Activated CD8-positive, alpha-beta T cell treated with anti-CD3 and anti-CD28 coated beads for 36 hours (primary cell): ENCODE measurements around the gene PRDM5. TPM values are rescaled to one million over a fixed set of nuclear protein-coding genes. Genes with fewer than 3 reads are reported as not detected.

Experiments used
- ATAC-seq: fragments of 200-7000 bp; cut with Tn5 transposase; one replicate; pipeline ENCODE4 v1.10.0; 2021; ENCODE audit warnings: mild to moderate bottlenecking, moderate library complexity
- CTCF ChIA-PET: fragments of 350-600 bp; sonication (Branson Sonifier 250); formaldehyde crosslinking; loops from one replicate; lab custom pipeline; 2021; ENCODE audit warnings: antibody characterized with exemption; lab: Charles Lee
- POLR2A ChIA-PET: fragments of 350-600 bp; sonication (Branson Sonifier 250); formaldehyde crosslinking; loops from one replicate; lab custom pipeline; 2021; ENCODE audit warnings: antibody characterized with exemption; lab: Charles Lee
- DNase-seq: peaks from one replicate; pipeline ENCODE4 v3.0.0-alpha.2; 2020
- H3K27ac Mint-ChIP-seq: one replicate; pipeline ENCODE4 v1.8.0; 2021; ENCODE audit warnings: mild to moderate bottlenecking, mixed read lengths
- H3K27me3 Mint-ChIP-seq: one replicate; pipeline ENCODE4 v1.8.0; 2021; ENCODE audit warnings: mixed read lengths
- H3K36me3 Mint-ChIP-seq: one replicate; pipeline ENCODE4 v1.8.0; 2021; ENCODE audit warnings: low read depth, mixed read lengths
- H3K4me1 Mint-ChIP-seq: one replicate; pipeline ENCODE4 v1.8.0; 2021; ENCODE audit warnings: low read depth, mixed read lengths
- H3K4me3 Mint-ChIP-seq: one replicate; pipeline ENCODE4 v1.8.0; 2021; ENCODE audit warnings: mild to moderate bottlenecking, moderate library complexity, mixed read lengths
- H3K9me3 Mint-ChIP-seq: one replicate; pipeline ENCODE4 v1.8.0; 2021; ENCODE audit warnings: mixed read lengths
- intact Hi-C: fragments of 100-400 bp; cut with micrococcal nuclease; formaldehyde crosslinking; loops from one replicate; pipeline ENCODE4 v1.10.0; 2022
- total RNA-seq, 2 experiments: library from RNA; stranded (reverse); gene quantifications; one replicate each; pipeline ENCODE4 v1.2.3, GENCODE V29; 2021
- TF ChIP-seq, protein P1 (sequence below): fragments of 200-600 bp; IDR thresholded peaks from one replicate; pipeline ENCODE4 v1.8.0; 2022; ENCODE audit warnings: antibody characterized with exemption, mild to moderate bottlenecking

Gene PRDM5
- total RNA-seq, 2 experiments from 2014 or later: 0.51 to 0.52 TPM

DNA sequence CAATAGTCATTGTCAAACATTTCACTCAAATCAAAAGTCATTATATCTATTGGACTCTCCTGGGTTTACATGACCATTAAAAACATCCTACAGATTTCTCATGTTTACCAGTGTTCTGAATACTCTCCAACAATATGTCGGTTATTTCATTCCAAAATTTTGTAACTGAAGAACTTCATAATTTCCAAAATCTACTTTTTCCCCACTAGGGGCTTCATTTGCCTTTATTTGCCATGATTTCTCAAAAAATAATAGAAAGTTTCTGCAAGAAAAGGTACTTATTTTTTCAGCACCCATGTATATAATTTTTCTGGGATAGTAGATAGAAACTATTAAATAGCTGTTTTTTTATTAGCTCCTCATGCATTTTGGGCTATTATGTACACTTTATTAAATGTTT, 49.0 kb downstream of the PRDM5 start:
- Mint-ChIP-seq H3K27ac (no peak overlapping the region), H3K4me1 (no peaks in the 10 kb centered on the region), H3K9me3 (no peaks in the 10 kb centered on the region), H3K36me3 (peaks cover under 1% of the 10 kb centered on the region), H3K27me3 (no peaks in the 10 kb centered on the region), H3K4me3 (no peak overlapping the region)
- no peak for DNase-seq
- TF ChIP-seq, protein P1, sequence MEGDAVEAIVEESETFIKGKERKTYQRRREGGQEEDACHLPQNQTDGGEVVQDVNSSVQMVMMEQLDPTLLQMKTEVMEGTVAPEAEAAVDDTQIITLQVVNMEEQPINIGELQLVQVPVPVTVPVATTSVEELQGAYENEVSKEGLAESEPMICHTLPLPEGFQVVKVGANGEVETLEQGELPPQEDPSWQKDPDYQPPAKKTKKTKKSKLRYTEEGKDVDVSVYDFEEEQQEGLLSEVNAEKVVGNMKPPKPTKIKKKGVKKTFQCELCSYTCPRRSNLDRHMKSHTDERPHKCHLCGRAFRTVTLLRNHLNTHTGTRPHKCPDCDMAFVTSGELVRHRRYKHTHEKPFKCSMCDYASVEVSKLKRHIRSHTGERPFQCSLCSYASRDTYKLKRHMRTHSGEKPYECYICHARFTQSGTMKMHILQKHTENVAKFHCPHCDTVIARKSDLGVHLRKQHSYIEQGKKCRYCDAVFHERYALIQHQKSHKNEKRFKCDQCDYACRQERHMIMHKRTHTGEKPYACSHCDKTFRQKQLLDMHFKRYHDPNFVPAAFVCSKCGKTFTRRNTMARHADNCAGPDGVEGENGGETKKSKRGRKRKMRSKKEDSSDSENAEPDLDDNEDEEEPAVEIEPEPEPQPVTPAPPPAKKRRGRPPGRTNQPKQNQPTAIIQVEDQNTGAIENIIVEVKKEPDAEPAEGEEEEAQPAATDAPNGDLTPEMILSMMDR: no peak
- ChIA-PET POLR2A (no interaction called here), CTCF (no interaction called here)
- no peak for ATAC-seq
- intact Hi-C loops: no loop called here

- DNase-seq: no peak
- H3K4me3 Mint-ChIP-seq: no peak overlapping the region
- H3K9me3 Mint-ChIP-seq: no peaks in the 10 kb centered on the region
- no peaks in the 10 kb centered on the region for H3K27me3 Mint-ChIP-seq
- ChIA-PET POLR2A (no interaction called here), CTCF (no interaction called here)
- H3K4me1 Mint-ChIP-seq: no peaks in the 10 kb centered on the region
- no peaks in the 10 kb centered on the region for H3K36me3 Mint-ChIP-seq
- no peak overlapping the region for H3K27ac Mint-ChIP-seq
- ATAC-seq: no peak
- intact Hi-C loops: no loop called here
- TF ChIP-seq, protein P1: no peak
These were observed 51.4 kb downstream of the PRDM5 start for GRCh38 chr4:120871173-120871572.

DNA sequence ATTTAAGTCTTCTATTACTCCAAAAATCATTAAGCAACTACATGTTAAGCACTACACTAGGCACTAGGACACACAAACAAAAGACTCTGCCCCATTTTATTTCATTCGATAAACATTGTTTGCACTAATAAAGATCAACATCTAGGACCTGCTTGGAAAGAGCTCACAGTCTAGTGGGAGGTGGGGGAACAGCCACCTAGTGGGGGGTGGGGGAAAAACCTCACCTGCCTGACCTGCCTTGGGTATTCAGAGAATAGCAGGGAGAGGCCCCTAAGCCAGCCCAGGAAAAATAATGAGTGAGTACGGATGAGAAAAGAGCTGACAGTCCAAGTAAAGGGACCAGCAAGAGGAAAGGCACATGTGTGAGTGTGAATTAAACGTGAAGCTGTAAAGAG, 52.2 kb downstream of the PRDM5 start:
- Mint-ChIP-seq H3K4me3 (no peak overlapping the region), H3K27me3 (no peaks in the 10 kb centered on the region), H3K27ac (no peak overlapping the region), H3K4me1 (no peaks in the 10 kb centered on the region), H3K36me3 (no peaks in the 10 kb centered on the region), H3K9me3 (no peaks in the 10 kb centered on the region)
- CTCF ChIA-PET: no interaction called here
- TF ChIP-seq, protein P1: peak; percentile 20
- no peak for DNase-seq
- no peak for ATAC-seq
- POLR2A ChIA-PET: no interaction called here
- intact Hi-C loops: no loop called here

DNA sequence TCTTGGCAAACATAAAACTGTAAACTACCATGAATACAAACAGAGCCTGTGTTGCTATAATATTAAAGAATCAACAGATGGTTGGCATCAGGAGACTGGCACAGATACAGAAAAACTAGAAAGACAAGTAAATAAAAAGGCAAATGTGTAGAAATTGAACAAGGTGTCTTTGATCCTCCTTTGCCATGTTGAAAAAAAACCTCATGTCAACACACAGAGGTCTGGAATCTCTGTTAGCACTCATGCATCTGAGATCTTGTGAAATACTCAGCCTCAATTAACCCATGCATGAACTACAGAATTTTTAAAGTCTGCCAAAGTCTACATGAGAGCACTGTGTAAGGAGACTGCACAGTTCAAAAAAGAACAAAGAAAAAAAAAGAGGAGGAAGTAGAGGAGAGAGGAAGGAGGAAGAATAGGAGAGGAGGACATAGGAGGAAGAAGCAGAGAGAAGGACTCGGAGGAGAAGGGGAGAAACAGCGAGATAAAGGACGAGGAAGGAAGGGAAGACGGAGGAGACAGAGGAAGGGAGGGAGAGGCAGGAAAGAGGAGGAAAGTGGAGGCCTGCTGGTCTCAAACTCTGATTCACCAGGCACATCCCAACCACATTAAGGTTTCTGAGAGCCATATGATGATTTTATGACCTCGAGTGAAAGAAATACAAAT, 52.8 kb downstream of the PRDM5 start:
- CTCF ChIA-PET: no interaction called here
- ATAC-seq: no peak
- POLR2A ChIA-PET: no interaction called here
- Mint-ChIP-seq H3K4me3 (no peak overlapping the region), H3K27me3 (no peaks in the 10 kb centered on the region), H3K27ac (no peak overlapping the region), H3K36me3 (no peaks in the 10 kb centered on the region), H3K4me1 (no peaks in the 10 kb centered on the region), H3K9me3 (no peaks in the 10 kb centered on the region)
- TF ChIP-seq, protein P1: no peak
- no peak for DNase-seq
- intact Hi-C loops: no loop called here

DNA sequence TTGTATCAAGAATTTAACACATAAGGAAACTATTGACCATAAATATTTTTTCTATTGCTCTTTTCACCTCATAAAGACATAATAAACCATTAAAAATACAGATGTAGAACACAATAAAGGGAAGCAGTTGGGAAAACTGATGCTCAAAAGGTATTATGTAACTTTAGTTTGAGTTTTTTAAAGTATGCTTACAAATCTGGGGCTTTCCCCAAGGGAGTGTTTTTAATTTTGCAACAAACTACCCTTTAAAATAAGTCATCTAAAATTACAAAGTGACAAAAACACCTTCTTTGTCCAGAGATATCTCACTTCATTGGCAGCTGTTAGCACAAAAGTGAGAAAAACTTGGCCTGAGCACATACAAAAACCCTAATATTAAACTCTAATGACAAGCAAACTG, 55.0 kb downstream of the PRDM5 start:
- intact Hi-C loops: no loop called here
- ATAC-seq (no peak), DNase-seq (no peak)
- POLR2A ChIA-PET: no interaction called here
- TF ChIP-seq, protein P1: no peak
- Mint-ChIP-seq H3K27me3 (no peaks in the 10 kb centered on the region), H3K4me3 (no peak overlapping the region), H3K4me1 (no peaks in the 10 kb centered on the region), H3K9me3 (no peaks in the 10 kb centered on the region), H3K36me3 (no peaks in the 10 kb centered on the region), H3K27ac (no peak overlapping the region)
- CTCF ChIA-PET: interaction anchor here (1.0 kb wide), 1 partner anchor 8 kb away, joined by 4 read pairs; no protein-coding TSS in a partner anchor
